ENCODE data around the gene SPATS1.
"Not testable (repeated sequence)": the region's sequence is repeated elsewhere in the genome, so short reads cannot be mapped to it uniquely, and the experiment has no call there.

SPATS1 gene

GRCh38 chr6:44341095-44341890 is 1.2 kb upstream of the SPATS1 start:
- ATAC-seq (no peak), DNase-seq (no peak)

GRCh38 chr6:44342052-44342451 is 398 bp upstream of the SPATS1 start:
- ATAC-seq (no peak), DNase-seq (no peak)

DNA sequence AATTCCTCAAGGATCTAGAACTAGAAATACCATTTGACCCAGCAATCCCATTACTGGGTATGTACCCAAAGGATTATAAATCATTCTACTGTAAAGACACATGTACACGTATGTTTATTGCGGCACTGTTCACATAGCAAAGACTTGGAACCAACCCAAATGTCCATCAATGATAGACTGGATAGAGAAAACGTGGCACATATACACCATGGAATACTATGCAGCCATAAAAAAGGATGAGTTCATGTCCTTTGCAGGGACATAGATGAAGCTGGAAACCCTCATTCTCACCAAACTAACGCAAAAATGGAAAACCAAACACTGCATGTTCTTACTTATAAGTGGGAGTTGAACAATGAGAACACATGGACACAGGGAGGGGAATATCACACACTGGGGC is 4.4 kb downstream of the SPATS1 start:
- not testable (repeated sequence) for ATAC-seq, DNase-seq

- no peak for DNase-seq
- ATAC-seq: no peak
These were observed 7.6 kb downstream of the SPATS1 start for GRCh38 chr6:44349904-44350649.

- not testable (repeated sequence) for DNase-seq, ATAC-seq
These were observed 8.2 kb downstream of the SPATS1 start for GRCh38 chr6:44350650-44350994.

DNA sequence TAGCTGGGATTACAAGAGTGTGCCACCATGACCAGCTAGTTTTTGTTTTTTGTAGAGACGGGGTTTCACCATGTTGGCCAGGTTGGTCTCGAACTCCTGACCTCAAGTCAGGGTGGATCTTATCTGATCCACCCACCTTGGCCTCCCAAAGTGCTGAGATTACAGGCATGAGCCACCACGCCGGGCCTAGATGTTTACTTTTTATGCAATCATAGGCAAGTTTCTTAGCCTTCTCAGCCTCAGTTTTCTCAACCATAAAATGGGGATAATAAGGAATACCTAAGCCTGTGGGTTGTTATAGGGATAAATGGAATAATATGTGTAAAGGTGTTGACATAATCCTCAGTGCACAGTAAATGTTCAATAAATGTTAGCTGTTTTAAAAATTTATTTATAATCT is 9.8 kb downstream of the SPATS1 start:
- ATAC-seq (no peak), DNase-seq (no peak)

- DNase-seq: no peak
- ATAC-seq: no peak
These were observed 10.9 kb downstream of the SPATS1 start for GRCh38 chr6:44353336-44353735.

- DNase-seq: no peak
- no peak for ATAC-seq
These were observed 13.2 kb downstream of the SPATS1 start for GRCh38 chr6:44355640-44356039.

- DNase-seq: no peak
These were observed 14.0 kb downstream of the SPATS1 start for GRCh38 chr6:44356487-44356886.

DNA sequence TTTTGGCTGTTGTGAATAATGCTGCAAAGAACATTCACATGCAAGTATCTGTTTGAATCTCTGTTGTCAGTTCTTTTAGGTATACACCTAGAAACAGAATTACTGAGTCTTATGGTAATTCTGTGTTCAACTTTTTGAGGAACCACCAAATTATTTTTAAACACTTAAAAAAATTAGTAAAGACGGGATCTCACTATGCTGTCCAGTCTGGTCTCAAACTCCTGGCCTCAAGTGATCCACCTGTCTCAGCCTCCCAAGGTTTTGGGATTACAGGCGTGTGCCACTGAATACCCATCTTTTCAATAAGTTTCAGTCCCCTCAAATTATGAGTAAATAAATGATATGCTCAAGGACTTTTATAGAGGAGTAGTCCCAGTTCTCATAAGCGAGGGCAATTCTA is 17.5 kb downstream of the SPATS1 start:
- no peak for ATAC-seq
- DNase-seq: no peak

More at GRCh38 chr6:44356487-44356886, 14.0 kb downstream of the SPATS1 start:
- ATAC-seq: no peak

DNA sequence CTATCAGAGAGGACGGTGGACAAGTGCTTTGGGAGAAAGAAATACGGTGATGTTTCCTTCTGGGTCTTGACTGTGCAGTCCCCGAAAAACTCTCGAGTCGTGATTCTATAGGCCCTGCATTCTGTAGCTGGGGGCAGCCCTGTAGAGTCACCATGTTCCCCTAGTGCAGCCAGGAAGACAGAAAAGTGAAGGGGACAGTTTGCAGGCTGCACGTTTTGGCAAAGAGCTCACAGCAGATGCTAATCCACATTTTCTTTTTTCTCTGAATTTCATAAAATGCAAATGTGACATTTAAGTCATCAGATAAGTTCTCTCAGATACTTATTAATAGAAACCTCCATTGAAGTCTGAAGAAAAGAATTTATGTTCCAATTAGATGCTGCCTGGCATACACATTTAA is 19.5 kb downstream of the SPATS1 start:
- no peak for ATAC-seq
- no peak for DNase-seq

DNA sequence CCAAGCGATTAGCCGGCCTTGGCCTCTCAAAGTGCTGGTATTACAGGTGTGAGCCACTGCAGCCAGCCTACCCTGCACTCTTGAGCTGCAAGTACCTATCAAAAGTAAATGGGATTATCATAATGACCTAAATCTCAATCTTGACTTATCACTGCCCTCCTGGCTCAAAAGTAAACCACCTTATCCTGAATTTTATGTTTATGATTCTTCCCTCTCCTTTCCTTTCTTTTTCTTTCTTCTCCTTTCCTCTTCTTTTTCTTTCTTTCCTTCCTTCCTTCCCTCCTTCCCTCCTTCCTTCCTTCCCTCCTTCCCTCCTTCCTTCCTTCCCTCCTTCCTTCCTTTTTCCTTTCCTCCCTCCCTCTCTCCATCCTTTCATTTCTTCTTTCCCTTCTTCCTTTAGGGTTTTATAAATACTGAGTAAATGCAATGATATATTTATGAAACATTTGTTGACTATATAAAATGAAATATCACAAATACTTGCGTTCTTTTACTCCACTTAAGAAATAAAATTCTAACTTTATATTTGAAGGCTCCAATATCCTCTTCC is 21.0 kb downstream of the SPATS1 start:
- DNase-seq: no peak
- ATAC-seq: no peak

GRCh38 chr6:44366781-44367180 is 24.3 kb downstream of the SPATS1 start:
- no peak for ATAC-seq
- DNase-seq: no peak

GRCh38 chr6:44367681-44368080 is 25.2 kb downstream of the SPATS1 start:
- no peak for ATAC-seq
- DNase-seq: no peak

- ATAC-seq: no peak
- no peak for DNase-seq
These were observed 30.6 kb downstream of the SPATS1 start for GRCh38 chr6:44373051-44373450.

GRCh38 chr6:44373787-44374186 is 31.3 kb downstream of the SPATS1 start:
- ATAC-seq: no peak
- DNase-seq: no peak

DNA sequence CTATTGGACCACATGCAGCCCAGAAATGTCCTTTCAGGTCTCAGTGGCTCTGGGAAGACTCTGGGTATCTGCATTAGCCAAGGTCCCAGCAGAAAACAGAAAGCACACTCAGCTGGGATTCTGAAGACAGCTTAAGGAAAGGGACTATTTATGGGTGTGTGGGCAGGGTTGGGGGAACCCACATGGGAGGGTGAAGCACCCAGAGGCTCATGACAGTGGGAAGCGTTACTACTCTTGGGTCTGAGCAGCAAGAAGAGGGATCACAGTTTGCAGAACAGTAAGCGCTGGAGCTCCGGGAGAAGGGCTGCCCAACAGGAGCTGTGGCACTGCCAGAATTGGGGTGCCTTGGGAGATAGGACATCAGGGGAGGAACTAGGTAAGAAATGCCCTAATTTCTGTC is 32.6 kb downstream of the SPATS1 start:
- DNase-seq (no peak), ATAC-seq (no peak)

GRCh38 chr6:44377484-44377883 is 35.0 kb downstream of the SPATS1 start:
- ATAC-seq: no peak
- DNase-seq: no peak

GRCh38 chr6:44377971-44378370 is 35.5 kb downstream of the SPATS1 start:
- no peak for ATAC-seq
- DNase-seq: no peak

DNA sequence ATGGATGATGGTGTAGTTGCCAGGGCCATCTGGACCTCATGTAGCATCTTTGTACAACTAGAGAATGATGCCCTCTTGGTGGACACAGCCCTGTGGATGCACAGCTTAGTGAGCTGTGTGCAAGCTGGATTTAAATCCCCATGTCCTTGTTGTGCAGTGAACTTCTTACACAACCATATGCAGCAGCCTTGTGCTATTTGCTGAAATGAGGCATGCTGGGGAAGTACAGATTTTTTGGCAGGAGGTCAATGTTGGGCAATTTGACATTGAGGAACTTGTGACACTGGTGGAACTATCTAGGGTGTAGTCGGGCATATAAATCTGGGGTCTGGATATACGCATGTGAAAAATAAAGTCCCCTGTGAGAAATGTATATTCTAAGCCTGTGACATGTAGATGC is 39.3 kb downstream of the SPATS1 start:
- ATAC-seq (no peak), DNase-seq (no peak)

- ATAC-seq: no peak
- no peak for DNase-seq
These were observed 44.0 kb downstream of the SPATS1 start for GRCh38 chr6:44386364-44386928.

DNA sequence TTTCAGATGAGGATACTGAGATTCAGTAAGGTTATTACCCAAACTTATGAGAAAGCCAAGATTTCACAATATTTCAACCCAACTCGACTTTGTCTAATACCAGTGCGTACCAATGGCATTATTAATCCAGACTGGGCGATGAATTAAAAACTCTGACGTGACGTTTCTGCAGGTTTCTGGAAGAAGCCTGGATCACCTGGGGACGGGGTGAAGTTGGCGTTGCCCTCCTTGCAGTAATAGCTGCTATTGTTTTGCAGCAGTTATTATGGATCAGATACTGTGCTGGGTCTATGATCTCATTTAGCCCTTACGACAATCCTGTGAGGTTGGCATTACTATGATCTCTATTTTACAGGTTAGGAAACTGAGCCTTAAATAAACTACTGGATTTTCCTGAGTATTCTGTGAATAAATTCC is 44.5 kb downstream of the SPATS1 start:
- DNase-seq (no peak), ATAC-seq (no peak)

All from stimulated activated naive CD8-positive, alpha-beta T cell treated with anti-CD3 and anti-CD28 coated beads, Interleukin-15, Interleukin-2, amounts not matched to agents 100 U/mL and 50 U/mL, for 24 hours (primary cell).